ENCODE measurements around the gene STK16.

GRCh38 chr2:219272356-219272755 is 27.1 kb downstream of the STK16 start:
- no peak for TF ChIP-seq CTCF (IDR thresholded peaks at IDR 0.05 in 4 of 5, conservative IDR thresholded peaks at IDR 0.05 in 1 of 5)
- TF ChIP-seq POLR2A (IDR thresholded peaks at IDR 0.05) = no peak
